Measurements from ENCODE around the gene RICTOR.

DNA sequence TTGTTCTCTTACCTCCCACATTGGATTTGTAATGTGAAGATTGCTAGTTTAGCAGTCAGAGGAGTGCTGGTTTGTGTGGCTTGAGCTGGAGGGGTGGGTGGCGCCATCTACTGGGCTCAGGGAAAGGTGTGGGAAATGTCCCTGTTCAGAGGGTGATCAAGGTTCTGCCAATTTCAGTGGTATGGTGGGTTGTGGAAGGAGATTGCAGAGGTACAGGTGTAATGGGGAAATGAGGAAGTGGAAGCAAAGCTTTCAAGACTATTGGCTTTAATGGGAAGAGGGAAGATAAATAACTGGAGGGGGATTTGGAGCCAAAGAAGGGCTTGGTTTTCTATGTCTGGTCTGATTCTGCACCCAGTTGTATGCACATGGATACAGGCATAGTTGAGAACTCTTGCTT lies 152.0 kb downstream of the RICTOR start:
- TF ChIP-seq CTCF (IDR thresholded peaks at IDR 0.05) (peak; percentile 38 to 70 (median 54)), POLR2A (IDR thresholded peaks at IDR 0.05) (no peak)
